Measurements from ENCODE around the gene RASGEF1B. TPM values are rescaled to one million over a fixed set of nuclear protein-coding genes. Genes with fewer than 3 reads are reported as not detected.

RASGEF1B gene
- total RNA-seq, 1 experiment from 2014 or later = 7.5 TPM

DNA sequence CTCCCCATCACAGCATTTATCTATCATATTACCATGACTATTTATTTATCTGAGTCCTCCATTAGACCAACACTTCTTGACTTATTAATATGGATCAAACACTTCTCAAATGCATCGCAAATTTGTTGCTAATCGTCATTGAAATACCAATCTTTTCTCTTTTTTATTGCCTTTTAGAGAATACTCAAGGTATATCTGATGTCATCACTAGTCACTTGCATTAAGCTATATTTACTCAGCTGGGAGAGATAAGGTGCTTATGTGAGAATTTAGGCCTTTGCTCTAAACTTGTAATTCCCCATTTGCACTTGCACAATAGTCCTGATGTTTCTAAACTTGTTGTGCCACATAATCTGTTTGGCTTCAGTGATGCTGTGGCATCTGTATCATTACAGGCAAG lies 95.0 kb downstream of the RASGEF1B start:
- Mint-ChIP-seq H3K27ac (no peak overlapping the region), H3K27me3 (ENCODE audit: low read depth) (no peaks in the 10 kb centered on the region), H3K4me3 (no peak overlapping the region), H3K4me1 (no peaks in the 10 kb centered on the region), H3K36me3 (ENCODE audit: insufficient read depth in 1 of 3, low read depth in 3 of 3) (no peaks in the 10 kb centered on the region), H3K9me3 (no peaks in the 10 kb centered on the region)
- no CpG with 5 or more reads among the region's 2 CpGs for WGBS (ENCODE audit: extremely low coverage, insufficient read length, low lambda C conversion rate)
- no peak overlapping the region for H4K8ac ChIP-seq (replicated peaks; ENCODE audit: insufficient read length, low read depth, low read length)
- H3K27me3 ChIP-seq (ENCODE audit: insufficient read depth, low read length) = no peaks in the 10 kb centered on the region
- no peak overlapping the region for H3K27ac ChIP-seq (ENCODE audit: insufficient read length, low read depth, low read length)
- no peak overlapping the region for H3K23ac ChIP-seq (ENCODE audit: insufficient read length, low read depth, low read length)
- TF ChIP-seq, protein P1, sequence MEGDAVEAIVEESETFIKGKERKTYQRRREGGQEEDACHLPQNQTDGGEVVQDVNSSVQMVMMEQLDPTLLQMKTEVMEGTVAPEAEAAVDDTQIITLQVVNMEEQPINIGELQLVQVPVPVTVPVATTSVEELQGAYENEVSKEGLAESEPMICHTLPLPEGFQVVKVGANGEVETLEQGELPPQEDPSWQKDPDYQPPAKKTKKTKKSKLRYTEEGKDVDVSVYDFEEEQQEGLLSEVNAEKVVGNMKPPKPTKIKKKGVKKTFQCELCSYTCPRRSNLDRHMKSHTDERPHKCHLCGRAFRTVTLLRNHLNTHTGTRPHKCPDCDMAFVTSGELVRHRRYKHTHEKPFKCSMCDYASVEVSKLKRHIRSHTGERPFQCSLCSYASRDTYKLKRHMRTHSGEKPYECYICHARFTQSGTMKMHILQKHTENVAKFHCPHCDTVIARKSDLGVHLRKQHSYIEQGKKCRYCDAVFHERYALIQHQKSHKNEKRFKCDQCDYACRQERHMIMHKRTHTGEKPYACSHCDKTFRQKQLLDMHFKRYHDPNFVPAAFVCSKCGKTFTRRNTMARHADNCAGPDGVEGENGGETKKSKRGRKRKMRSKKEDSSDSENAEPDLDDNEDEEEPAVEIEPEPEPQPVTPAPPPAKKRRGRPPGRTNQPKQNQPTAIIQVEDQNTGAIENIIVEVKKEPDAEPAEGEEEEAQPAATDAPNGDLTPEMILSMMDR (conservative IDR thresholded peaks at IDR 0.05) = no peak
- no peaks in the 10 kb centered on the region for H3K79me1 ChIP-seq (ENCODE audit: insufficient read depth, low read depth, low read length, poor library complexity, severe bottlenecking)
- H2BK20ac ChIP-seq (ENCODE audit: low read depth, low read length, poor library complexity, severe bottlenecking) = no peak overlapping the region
- no peak overlapping the region for H2AK5ac ChIP-seq (ENCODE audit: insufficient read length, low read length)
- H3K23me2 ChIP-seq (ENCODE audit: insufficient read length, low read depth, low read length, poor library complexity, severe bottlenecking) = no peaks in the 10 kb centered on the region
- no peak overlapping the region for H3K9ac ChIP-seq (ENCODE audit: extremely low read depth, insufficient read length, low read length)
- no peak overlapping the region for H2BK15ac ChIP-seq (ENCODE audit: low read depth, low read length)
- no peak for DNase-seq
- H4K5ac ChIP-seq (ENCODE audit: insufficient read length, low read depth, low read length) = no peak overlapping the region
- H2BK5ac ChIP-seq (ENCODE audit: insufficient read length, low read length) = no peak overlapping the region
- no peaks in the 10 kb centered on the region for H3K9me3 ChIP-seq (ENCODE audit: control insufficient read depth, low read depth, low read length)
- H3K14ac ChIP-seq (ENCODE audit: insufficient read depth, low read length) = no peak overlapping the region
- H3K4me1 ChIP-seq (ENCODE audit: insufficient read depth, low read length) = no peaks in the 10 kb centered on the region
- no peak overlapping the region for H3K4ac ChIP-seq (ENCODE audit: low read depth, low read length)
- H2BK120ac ChIP-seq (ENCODE audit: low read depth, low read length, poor library complexity, severe bottlenecking) = no peak overlapping the region
- no peak overlapping the region for H3K18ac ChIP-seq (ENCODE audit: insufficient read length, low read depth, low read length)
- no peak overlapping the region for H3T11ph ChIP-seq (ENCODE audit: low read length)
- no peak overlapping the region for H3K4me2 ChIP-seq (ENCODE audit: insufficient read depth, insufficient read length, low read length)
- H2BK12ac ChIP-seq (ENCODE audit: insufficient read length, low read depth, low read length) = no peak overlapping the region
- H3K79me2 ChIP-seq (ENCODE audit: insufficient read depth, low read length) = no peaks in the 10 kb centered on the region
- no peak overlapping the region for H4K91ac ChIP-seq (ENCODE audit: insufficient read length, low read depth, low read length)
- H3K56ac ChIP-seq (ENCODE audit: insufficient read length, low read depth, low read length) = no peak overlapping the region
- no peaks in the 10 kb centered on the region for H4K20me1 ChIP-seq (ENCODE audit: control insufficient read depth, insufficient read depth, insufficient read length)
- no peak overlapping the region for H2AFZ ChIP-seq (ENCODE audit: low read length)

Data from H9 (cell line).